A673 (cell line): ENCODE results near the gene PRKG1. TPM values are rescaled to one million over a fixed set of nuclear protein-coding genes. Genes with fewer than 3 reads are reported as not detected.

Experiments used
- BruUV-seq: library from RNA; stranded (reverse); fragments of 400-500 nt; replicated peaks from 2 replicates; lab custom pipeline; 2021; lab: Mats Ljungman, UMichigan
- CTCF ChIA-PET: fragments of 300-600 bp; sonication (Branson Sonifier 250); formaldehyde crosslinking; loops from one replicate; lab custom pipeline; 2022; ENCODE audit warnings: antibody characterized with exemption; lab: Charles Lee
- POLR2A ChIA-PET: fragments of 300-600 bp; sonication (Branson Sonifier 250); formaldehyde crosslinking; loops from one replicate; lab custom pipeline; 2022; ENCODE audit warnings: antibody characterized with exemption; ENCODE audit not compliant: low non-redundant PET; lab: Charles Lee
- DNase-seq: peaks from one replicate; pipeline ENCODE4 v3.0.0-alpha.2; 2015; ENCODE audit warnings: low spot score
- H3K27ac ChIP-seq: fragments of 200-600 bp; sonication (generic); 2 replicates; pipeline ENCODE4 v1.5.1; 2016; ENCODE audit warnings: mixed run types, low read depth, mild to moderate bottlenecking, mixed read lengths, antibody characterized with exemption, low read length; ENCODE audit not compliant: poor library complexity, severe bottlenecking
- H3K27me3 ChIP-seq: fragments of 200-600 bp; sonication (generic); replicated peaks from 2 replicates; pipeline ENCODE4 v1.6.1; 2017; ENCODE audit warnings: mixed run types, low read depth, mild to moderate bottlenecking, mixed read lengths, antibody characterized with exemption, low read length; ENCODE audit not compliant: insufficient read depth, poor library complexity
- H3K36me3 ChIP-seq: fragments of 200-600 bp; sonication (generic); 2 replicates; pipeline ENCODE4 v1.6.1; 2016; ENCODE audit warnings: mixed run types, mild to moderate bottlenecking, mixed read lengths, antibody characterized with exemption, low read length; ENCODE audit not compliant: insufficient read depth, poor library complexity, severe bottlenecking
- H3K4me1 ChIP-seq: fragments of 200-600 bp; sonication (generic); 2 replicates; pipeline ENCODE4 v1.6.1; 2017; ENCODE audit warnings: mixed run types, mild to moderate bottlenecking, mixed read lengths, antibody characterized with exemption, low read length; ENCODE audit not compliant: insufficient read depth, poor library complexity, severe bottlenecking
- H3K4me3 ChIP-seq: fragments of 200-600 bp; sonication (generic); 2 replicates; pipeline ENCODE4 v1.5.1; 2016; ENCODE audit warnings: low read depth, mixed run types, mild to moderate bottlenecking, mixed read lengths, low read length; ENCODE audit not compliant: poor library complexity, severe bottlenecking
- H3K9me3 ChIP-seq: fragments of 200-600 bp; sonication (generic); 2 replicates; pipeline ENCODE4 v1.6.1; 2016; ENCODE audit warnings: mixed run types, low read depth, mild to moderate bottlenecking, mixed read lengths, antibody characterized with exemption, low read length; ENCODE audit not compliant: poor library complexity, severe bottlenecking
- CTCF ChIP-seq: fragments of 300-800, 200-600 bp; sonication (generic); conservative IDR thresholded peaks from 2 replicates; pipeline ENCODE4 v1.5.1; 2017; ENCODE audit warnings: low read depth, mild to moderate bottlenecking, antibody characterized with exemption, low read length, moderate library complexity, mixed read lengths
- EZH2 ChIP-seq: fragments of 200-600 bp; sonication (generic); IDR thresholded peaks from 2 replicates; pipeline ENCODE4 v1.6.1; 2017; ENCODE audit warnings: borderline replicate concordance, low read depth, mild to moderate bottlenecking, mixed read lengths, antibody characterized with exemption, low read length; ENCODE audit not compliant: poor library complexity, severe bottlenecking
- intact Hi-C: fragments of 100-400 bp; cut with micrococcal nuclease; formaldehyde crosslinking; loops from one replicate; pipeline ENCODE4 v1.10.0; 2022; ENCODE audit not compliant: unreplicated experiment
- total RNA-seq: library from RNA; stranded (reverse); gene quantifications from 2 replicates; pipeline ENCODE4 v1.2.3, GENCODE V29; 2021

The PRKG1 gene
- total RNA-seq, 1 experiment from 2014 or later = 0.58 TPM

- CTCF ChIA-PET = no interaction called here
- TF ChIP-seq CTCF (no peak), EZH2 (no peak)
- no peak overlapping the region for H3K4me3 ChIP-seq
- intact Hi-C loops = no loop called here
- no peaks in the 10 kb centered on the region for H3K36me3 ChIP-seq
- H3K27ac ChIP-seq = no peak overlapping the region
- POLR2A ChIA-PET = no interaction called here
- DNase-seq = no peak
- no TSS peak for BruUV-seq
- H3K9me3 ChIP-seq = no peaks in the 10 kb centered on the region
- H3K27me3 ChIP-seq = peaks cover 4% of the 10 kb centered on the region
- H3K4me1 ChIP-seq = no peaks in the 10 kb centered on the region
Observed at GRCh38 chr10:51358227-51358626, 283.9 kb downstream of the PRKG1 start.

GRCh38 chr10:51363415-51363814, 289.1 kb downstream of the PRKG1 start:
- no TSS peak for BruUV-seq

GRCh38 chr10:51364674-51365073, 290.4 kb downstream of the PRKG1 start:
- no peaks in the 10 kb centered on the region for H3K27me3 ChIP-seq
- BruUV-seq = no TSS peak
- H3K9me3 ChIP-seq = no peaks in the 10 kb centered on the region
- CTCF ChIA-PET = no interaction called here
- H3K4me1 ChIP-seq = no peaks in the 10 kb centered on the region
- intact Hi-C loops = no loop called here
- TF ChIP-seq EZH2 = no peak
- no peak for TF ChIP-seq CTCF
- POLR2A ChIA-PET = no interaction called here
- H3K4me3 ChIP-seq = no peak overlapping the region
- DNase-seq = no peak
- H3K27ac ChIP-seq = no peak overlapping the region
- no peaks in the 10 kb centered on the region for H3K36me3 ChIP-seq

More at GRCh38 chr10:51363415-51363814, 289.1 kb downstream of the PRKG1 start:
- no peak overlapping the region for H3K27ac ChIP-seq
- ChIA-PET POLR2A (no interaction called here), CTCF (no interaction called here)
- H3K36me3 ChIP-seq = no peaks in the 10 kb centered on the region
- H3K4me3 ChIP-seq = no peak overlapping the region
- no peak for DNase-seq
- no peak for TF ChIP-seq CTCF
- intact Hi-C loops = no loop called here
- H3K4me1 ChIP-seq = no peaks in the 10 kb centered on the region
- H3K9me3 ChIP-seq = no peaks in the 10 kb centered on the region
- H3K27me3 ChIP-seq = no peaks in the 10 kb centered on the region
